H1 (cell line): ENCODE data around the gene MFNG. TPM values are rescaled to one million over a fixed set of nuclear protein-coding genes. Genes with fewer than 3 reads are reported as not detected.

Experiments
- CTCF ChIA-PET: fragments of 300-600 bp; sonication (Branson Sonifier 250); formaldehyde crosslinking; loops from one replicate; lab custom pipeline; 2021; ENCODE audit not compliant: partially characterized antibody; lab: Charles Lee
- POLR2A ChIA-PET: fragments of 300-600 bp; sonication (Branson Sonifier 250); formaldehyde crosslinking; loops from one replicate; lab custom pipeline; 2021; ENCODE audit warnings: inconsistent platforms; ENCODE audit not compliant: partially characterized antibody; lab: Charles Lee
- DNase-seq, 2 experiments: peaks; one replicate each; pipeline versions ENCODE4 v3.0.0 to v3.0.0-alpha.2; 2010 to 2022; ENCODE audit warnings: low spot score in 2 of 2, low read depth in 1 of 2, mixed read lengths in 1 of 2
- FAIRE-seq: peaks from 2 replicates; lab custom pipeline; 2011; peaks lifted over from hg19 to GRCh38; lab: Jason Lieb, UNC
- H2AFZ ChIP-seq: 2 replicates; pipeline ENCODE4 v1.8.1; 2012; ENCODE audit warnings: low read length, inconsistent platforms
- H2AK5ac ChIP-seq: 2 replicates; pipeline ENCODE4 v1.6.1; 2013; ENCODE audit warnings: low read depth, low read length
- H2BK120ac ChIP-seq: replicated peaks from 2 replicates; pipeline ENCODE3; 2013; ENCODE audit warnings: low read depth, low read length, inconsistent platforms
- H2BK12ac ChIP-seq: 2 replicates; pipeline ENCODE4 v1.6.1; 2013; ENCODE audit warnings: low read depth, low read length
- H2BK15ac ChIP-seq: 2 replicates; pipeline ENCODE4 v1.6.1; 2013; ENCODE audit warnings: low read length
- H2BK20ac ChIP-seq: 2 replicates; pipeline ENCODE4 v1.6.1; 2013; ENCODE audit warnings: low read length
- H2BK5ac ChIP-seq: 2 replicates; pipeline ENCODE4 v1.6.1; 2013; ENCODE audit warnings: low read depth, low read length
- H3K14ac ChIP-seq: 2 replicates; pipeline ENCODE4 v1.6.1; 2013; ENCODE audit warnings: inconsistent platforms; ENCODE audit not compliant: insufficient read length
- H3K18ac ChIP-seq: 2 replicates; pipeline ENCODE4 v1.6.1; 2013; ENCODE audit warnings: low read length; ENCODE audit errors: extremely low read depth
- H3K23ac ChIP-seq: 2 replicates; pipeline ENCODE4 v1.6.1; 2013; ENCODE audit warnings: inconsistent platforms; ENCODE audit not compliant: insufficient read length
- H3K23me2 ChIP-seq: 2 replicates; pipeline ENCODE4 v1.6.1; 2013; ENCODE audit warnings: low read depth, low read length
- H3K27ac ChIP-seq: 2 replicates; pipeline ENCODE4 v1.6.1; 2011; ENCODE audit warnings: low read depth, low read length, inconsistent platforms
- H3K27me3 ChIP-seq, 4 experiments: replicated peaks in 1 of 4; 1 replicate in 1 of 4; 2 replicates in 3 of 4; pipeline versions ENCODE4 v1.6.1 to v1.8.1; 2011 to 2013; ENCODE audit warnings: low read length in 3 of 4, mild to moderate bottlenecking in 3 of 4, inconsistent platforms in 2 of 4, mixed read lengths in 2 of 4, moderate library complexity in 1 of 4; ENCODE audit not compliant: control insufficient read depth in 3 of 4, insufficient read depth in 3 of 4; ENCODE audit errors: extremely low read depth in 1 of 4
- H3K36me3 ChIP-seq, 4 experiments: 2 replicates each; pipeline versions ENCODE4 v1.6.1 to v1.8.1; 2011 to 2013; ENCODE audit warnings: mild to moderate bottlenecking in 4 of 4, low read length in 3 of 4, moderate library complexity in 2 of 4, control low read depth in 1 of 4, inconsistent platforms in 1 of 4; ENCODE audit not compliant: insufficient read depth in 4 of 4, control insufficient read depth in 2 of 4
- H3K4ac ChIP-seq: replicated peaks from 2 replicates; pipeline ENCODE3; 2013; ENCODE audit warnings: low read length, low read depth, mixed read lengths, inconsistent platforms; ENCODE audit not compliant: insufficient read length
- H3K4me1 ChIP-seq, 4 experiments: replicated peaks in 1 of 4; 1 replicate in 1 of 4; 2 replicates in 3 of 4; pipeline versions ENCODE4 v1.6.1 to v1.8.1; 2011 to 2013; ENCODE audit warnings: low read length in 3 of 4, inconsistent platforms in 2 of 4, mixed read lengths in 1 of 4; ENCODE audit not compliant: insufficient read depth in 4 of 4, control insufficient read depth in 3 of 4
- H3K4me2 ChIP-seq, 2 experiments: 2 replicates each; pipeline versions ENCODE4 v1.6.1 to v1.8.1; 2011 to 2013; ENCODE audit warnings: low read depth in 2 of 2, low read length in 2 of 2, control low read depth in 1 of 2, inconsistent platforms in 1 of 2, mild to moderate bottlenecking in 1 of 2; ENCODE audit not compliant: insufficient read depth in 1 of 2
- H3K4me3 ChIP-seq, 4 experiments: fragments of 200-600, 300-600 bp in 1 of 4; sonication (generic), shearing (Covaris generic), sonication (Bioruptor Twin) in 1 of 4; 2 replicates each; pipeline versions ENCODE4 v1.5.1 to v1.8.1; 2011 to 2016; ENCODE audit warnings: low read length in 4 of 4, low read depth in 3 of 4, control low read depth in 2 of 4, inconsistent platforms in 2 of 4, mild to moderate bottlenecking in 2 of 4, mixed read lengths in 1 of 4, moderate library complexity in 1 of 4; ENCODE audit not compliant: insufficient read depth in 2 of 4; ENCODE audit errors: extremely low read depth in 1 of 4
- H3K56ac ChIP-seq: replicated peaks from 2 replicates; pipeline ENCODE3; 2013; ENCODE audit warnings: low read depth, mild to moderate bottlenecking, mixed read lengths, low read length, inconsistent platforms; ENCODE audit not compliant: insufficient read length
- H3K79me1 ChIP-seq: 2 replicates; pipeline ENCODE4 v1.6.1; 2013; ENCODE audit warnings: low read depth, low read length, control low read depth
- H3K79me2 ChIP-seq, 2 experiments: 2 replicates each; pipeline versions ENCODE4 v1.6.1 to v1.8.1; 2012 to 2013; ENCODE audit warnings: low read length in 2 of 2, mild to moderate bottlenecking in 2 of 2, inconsistent platforms in 1 of 2; ENCODE audit not compliant: insufficient read depth in 2 of 2, control insufficient read depth in 1 of 2
- H3K9ac ChIP-seq, 4 experiments: replicated peaks in 1 of 4; 1 replicate in 1 of 4; 2 replicates in 3 of 4; pipeline versions ENCODE4 v1.6.1 to v1.8.1; 2011 to 2013; ENCODE audit warnings: low read depth in 3 of 4, low read length in 3 of 4, control low read depth in 2 of 4, mild to moderate bottlenecking in 2 of 4, moderate library complexity in 2 of 4, inconsistent platforms in 1 of 4; ENCODE audit errors: extremely low read depth in 1 of 4
- H3K9me3 ChIP-seq, 2 experiments: 2 replicates each; pipeline versions ENCODE4 v1.6.1 to v1.8.1; 2012 to 2013; ENCODE audit warnings: mild to moderate bottlenecking in 2 of 2, moderate library complexity in 2 of 2, control low read depth in 1 of 2, inconsistent platforms in 1 of 2, low read depth in 1 of 2, low read length in 1 of 2, mixed read lengths in 1 of 2; ENCODE audit not compliant: insufficient read depth in 2 of 2
- H4K20me1 ChIP-seq, 2 experiments: replicated peaks in 1 of 2; 2 replicates each; pipeline versions ENCODE3 to v1.8.1; 2011 to 2013; ENCODE audit warnings: inconsistent platforms in 2 of 2, low read length in 2 of 2, mild to moderate bottlenecking in 1 of 2; ENCODE audit not compliant: insufficient read depth in 2 of 2, control insufficient read depth in 1 of 2
- H4K5ac ChIP-seq: 2 replicates; pipeline ENCODE4 v1.6.1; 2013; ENCODE audit warnings: low read length, low read depth, mixed read lengths, inconsistent platforms; ENCODE audit not compliant: insufficient read length
- H4K8ac ChIP-seq: 2 replicates; pipeline ENCODE4 v1.8.0; 2013; ENCODE audit warnings: mild to moderate bottlenecking, moderate library complexity, low read length, inconsistent platforms; ENCODE audit not compliant: insufficient read depth; ENCODE audit errors: extremely low read depth
- H4K91ac ChIP-seq: replicated peaks from 2 replicates; pipeline ENCODE3; 2013; ENCODE audit warnings: low read length, mixed read lengths, inconsistent platforms; ENCODE audit not compliant: insufficient read length
- ASH2L ChIP-seq: fragments of 200-600, 300-600 bp; sonication (generic); IDR thresholded peaks from one replicate; pipeline ENCODE4 v1.7.1; 2017; ENCODE audit warnings: low read length
- ATF3 ChIP-seq: IDR thresholded peaks from 2 replicates; pipeline ENCODE4 v1.6.1; 2011; ENCODE audit warnings: low read depth, mild to moderate bottlenecking, low read length; ENCODE audit not compliant: insufficient read depth
- CBX5 ChIP-seq: fragments of 300-800, 300-1000 bp; sonication (generic); IDR thresholded peaks from 2 replicates; pipeline ENCODE4 v1.7.1; 2016; ENCODE audit warnings: antibody characterized with exemption, low read length, low read depth
- CHD1 ChIP-seq: IDR thresholded peaks from 2 replicates; pipeline ENCODE4 v1.6.1; 2012; ENCODE audit warnings: low read depth, low read length, improper control_type of control experiment
- EP300 ChIP-seq, 2 experiments: IDR thresholded peaks; 1 replicate in 1 of 2; 2 replicates in 1 of 2; pipeline ENCODE4 v1.6.1; 2011 to 2012; ENCODE audit warnings: low read depth in 2 of 2, low read length in 2 of 2, mild to moderate bottlenecking in 2 of 2, borderline replicate concordance in 1 of 2, inconsistent platforms in 1 of 2, moderate library complexity in 1 of 2
- KDM4A ChIP-seq: IDR thresholded peaks from one replicate; pipeline ENCODE4 v1.7.1; 2012; ENCODE audit warnings: low read depth, mild to moderate bottlenecking, moderate library complexity, low read length, inconsistent platforms; ENCODE audit not compliant: severe bottlenecking
- NRF1 ChIP-seq: IDR thresholded peaks from 2 replicates; pipeline ENCODE4 v1.6.1; 2011; ENCODE audit warnings: mild to moderate bottlenecking, low read depth, low read length, improper control_type of control experiment
- RAD21 ChIP-seq, 2 experiments: IDR thresholded peaks in 1 of 2; conservative IDR thresholded peaks in 1 of 2; 2 replicates each; pipeline ENCODE4 v1.6.1; 2011; ENCODE audit warnings: low read depth in 2 of 2, low read length in 2 of 2, improper control_type of control experiment in 1 of 2, inconsistent platforms in 1 of 2, mild to moderate bottlenecking in 1 of 2, moderate library complexity in 1 of 2
- RFX5 ChIP-seq: IDR thresholded peaks from 2 replicates; pipeline ENCODE4 v1.6.1; 2011; ENCODE audit warnings: low read depth, low read length, improper control_type of control experiment, borderline replicate concordance
- RNF2 ChIP-seq: fragments of 200-900, 300-1000 bp; sonication (generic); IDR thresholded peaks from 2 replicates; pipeline ENCODE4 v1.7.1; 2016; ENCODE audit warnings: borderline replicate concordance, low read depth, mild to moderate bottlenecking, antibody characterized with exemption, low read length; ENCODE audit not compliant: poor library complexity, severe bottlenecking; ENCODE audit errors: missing control alignments
- SIX5 ChIP-seq: IDR thresholded peaks from 2 replicates; pipeline ENCODE4 v1.6.1; 2011; ENCODE audit warnings: mild to moderate bottlenecking, low read depth, low read length
- TBP ChIP-seq: IDR thresholded peaks from 2 replicates; pipeline ENCODE4 v1.6.1; 2011; ENCODE audit warnings: low read depth, low read length, improper control_type of control experiment
- WGBS, 2 experiments: shearing (Covaris generic) in 1 of 2; methylation state at CpG; one replicate each; pipeline versions ENCODE4 v1.1.6 to v1.1.7; 2013 to 2015; ENCODE audit warnings: low lambda C conversion rate in 2 of 2, mixed read lengths in 2 of 2, inconsistent platforms in 1 of 2, low coverage in 1 of 2, missing lambda C conversion rate in 1 of 2; ENCODE audit not compliant: insufficient replicate concordance in 2 of 2, insufficient coverage in 1 of 2, insufficient read length in 1 of 2; ENCODE audit errors: extremely low coverage in 1 of 2, missing lambda C conversion rate in 1 of 2; 5-methylcytosine and 5-hydroxymethylcytosine counted together
- polyA plus RNA-seq, 7 experiments: library from polyadenylated mRNA; depleted of rRNA in 3 of 7; stranded (reverse) in 5 of 7; unstranded in 2 of 7; fragments of >200 nt in 5 of 7; fragments of 200-250 nt in 2 of 7; gene quantifications; 1 replicate in 5 of 7; 2 replicates in 1 of 7; 4 replicates in 1 of 7; pipeline versions ENCODE4 v1.2.1 to v1.2.3, GENCODE V29; 2011 to 2013; ENCODE audit warnings: missing spikeins in 2 of 7, mixed read lengths in 2 of 7
- total RNA-seq: library from RNA; stranded (reverse); fragmentation: NEBNext Ultra II Directional; extraction: Animal tissue kit (Norgen Biotek cat#: 25700); gene quantifications from 2 replicates; pipeline ENCODE4 v1.2.1, GENCODE V29; 2021

Gene MFNG
- total and polyA plus RNA-seq, 2 of the 8 experiments (the other 6 are each of a cell fraction or from before 2014, with no cell fraction given), result 1.7 to 5.5 TPM

GRCh38 chr22:37455896-37456295 is 30.3 kb downstream of the MFNG start:
- DNase-seq (no peak), FAIRE-seq (no peak)
- 86% methylated on average over 13 of the region's 14 CpGs; no CpG with 5 or more reads in 1 of the 2 experiments for WGBS, 2 experiments
- Histone ChIP-seq H4K91ac (no peak overlapping the region), H3K79me2 (no peaks in the 10 kb centered on the region), H3K18ac (no peak overlapping the region), H3K9ac (no peak overlapping the region; a peak in 1 of 7 replicates), H2BK120ac (no peak overlapping the region), H2AK5ac (no peak overlapping the region), H2BK20ac (no peak overlapping the region), H3K36me3 (no peaks in the 10 kb centered on the region), H4K8ac (no peak overlapping the region), H3K79me1 (no peaks in the 10 kb centered on the region), H3K4me1 (no peaks in the 10 kb centered on the region; a peak in 2 of 7 replicates), H3K56ac (no peak overlapping the region), H2BK15ac (no peak overlapping the region), H3K23me2 (no peaks in the 10 kb centered on the region), H3K9me3 (no peaks in the 10 kb centered on the region), H3K4ac (no peak overlapping the region), H4K5ac (no peak overlapping the region), H3K4me3 (no peak overlapping the region), H3K4me2 (no peak overlapping the region), H3K23ac (no peak overlapping the region), H3K27ac (no peak overlapping the region), H2BK12ac (0 out of 2 replicates have a peak overlapping the region, but pooled peaks have one; percentile 3), H3K14ac (no peak overlapping the region), H4K20me1 (no peaks in the 10 kb centered on the region), H2BK5ac (no peak overlapping the region), H3K27me3 (no peaks in the 10 kb centered on the region), H2AFZ (no peak overlapping the region)
- POLR2A ChIA-PET, result interaction anchor here (0.7 to 1.0 kb wide), 2 partner anchors 28 to 163 kb away, joined by 3 read pairs; no protein-coding TSS in a partner anchor
- TF ChIP-seq ASH2L, result no peak
- no peak for TF ChIP-seq CHD1
- no peak for TF ChIP-seq RFX5
- TF ChIP-seq EP300 (IDR thresholded peaks at IDR 0.05; ENCODE audit: borderline replicate concordance in 1 of 2, low read depth in 2 of 2, low read length in 2 of 2), result no peak
- TF ChIP-seq NRF1, result no peak
- no peak for TF ChIP-seq CBX5
- TF ChIP-seq SIX5, result no peak
- no peak for TF ChIP-seq ATF3
- TF ChIP-seq KDM4A, result no peak
- no peak for TF ChIP-seq RAD21 (IDR thresholded peaks at IDR 0.05 in 1 of 2, conservative IDR thresholded peaks at IDR 0.05 in 1 of 2; ENCODE audit: low read depth in 2 of 2, low read length in 2 of 2)
- TF ChIP-seq TBP, result no peak
- TF ChIP-seq RNF2, result no peak
- CTCF ChIA-PET, result interaction anchor here (0.5 to 8.2 kb wide), 22 partner anchors 10 to 289 kb away, joined by 3 to 119 read pairs (median 6); partner anchors contain the start of gene MFNG
